Keratinocyte (primary cell): ENCODE data around the gene PLCH2. TPM values are rescaled to one million over a fixed set of nuclear protein-coding genes. Genes with fewer than 3 reads are reported as not detected.

Source experiments
- DNase-seq: peaks from one replicate; pipeline ENCODE4 v3.0.0-alpha.2; 2011; ENCODE audit warnings: low read depth, missing footprints, low spot score
- FAIRE-seq: peaks from 2 replicates; lab custom pipeline; 2011; peaks lifted over from hg19 to GRCh38; lab: Jason Lieb, UNC
- H2AFZ ChIP-seq: 2 replicates; pipeline ENCODE4 v1.6.0; 2012; ENCODE audit warnings: low read length, control low read depth, inconsistent platforms; ENCODE audit not compliant: control insufficient read depth
- H3K27ac ChIP-seq: 2 replicates; pipeline ENCODE4 v1.5.1; 2011; ENCODE audit warnings: low read length; ENCODE audit not compliant: control insufficient read depth, insufficient read depth
- H3K27me3 ChIP-seq: 3 replicates; pipeline ENCODE4 v1.6.0; 2011; ENCODE audit warnings: low read length; ENCODE audit not compliant: control insufficient read depth, insufficient read depth; ENCODE audit errors: extremely low read depth
- H3K36me3 ChIP-seq, 2 experiments: 2 replicates in 1 of 2; 3 replicates in 1 of 2; pipeline ENCODE4 v1.5.1; 2011; ENCODE audit warnings: low read length in 2 of 2, mild to moderate bottlenecking in 1 of 2; ENCODE audit not compliant: control insufficient read depth in 2 of 2, insufficient read depth in 2 of 2; ENCODE audit errors: extremely low read depth in 1 of 2
- H3K4me1 ChIP-seq: 3 replicates; pipeline ENCODE4 v1.5.1; 2011; ENCODE audit warnings: low read length; ENCODE audit not compliant: control insufficient read depth, insufficient read depth; ENCODE audit errors: extremely low read depth
- H3K4me2 ChIP-seq: 3 replicates; pipeline ENCODE4 v1.6.0; 2011; ENCODE audit warnings: low read depth, low read length; ENCODE audit not compliant: control insufficient read depth, insufficient read depth; ENCODE audit errors: extremely low read depth
- H3K4me3 ChIP-seq, 3 experiments: fragments of 200-600 bp in 1 of 3; sonication (generic) in 1 of 3; 2 replicates in 2 of 3; 3 replicates in 1 of 3; pipeline ENCODE4 v1.5.1; 2011 to 2016; ENCODE audit warnings: low read length in 3 of 3, mild to moderate bottlenecking in 3 of 3, control low read depth in 2 of 3, inconsistent platforms in 1 of 3, low read depth in 1 of 3, mixed read lengths in 1 of 3, mixed run types in 1 of 3, moderate library complexity in 1 of 3; ENCODE audit not compliant: control insufficient read depth in 2 of 3, insufficient read depth in 2 of 3; ENCODE audit errors: extremely low read depth in 1 of 3
- H3K79me2 ChIP-seq: 2 replicates; pipeline ENCODE4 v1.6.0; 2012; ENCODE audit warnings: low read length; ENCODE audit not compliant: control insufficient read depth, insufficient read depth
- H3K9ac ChIP-seq: 3 replicates; pipeline ENCODE4 v1.6.0; 2011; ENCODE audit warnings: low read length; ENCODE audit not compliant: control insufficient read depth, insufficient read depth; ENCODE audit errors: extremely low read depth
- H3K9me1 ChIP-seq: 3 replicates; pipeline ENCODE4 v1.6.0; 2011; ENCODE audit warnings: low read length; ENCODE audit not compliant: control insufficient read depth, insufficient read depth; ENCODE audit errors: extremely low read depth
- H3K9me3 ChIP-seq: 2 replicates; pipeline ENCODE4 v1.5.1; 2012; ENCODE audit warnings: low read depth, low read length; ENCODE audit not compliant: control insufficient read depth
- H4K20me1 ChIP-seq: 3 replicates; pipeline ENCODE4 v1.6.0; 2011; ENCODE audit warnings: low read length; ENCODE audit not compliant: control insufficient read depth, insufficient read depth; ENCODE audit errors: extremely low read depth
- CTCF ChIP-seq, 3 experiments: IDR thresholded peaks in 1 of 3; conservative IDR thresholded peaks in 1 of 3; optimal IDR thresholded peaks in 1 of 3; 2 replicates in 2 of 3; 3 replicates in 1 of 3; pipeline versions ENCODE3 to v1.5.1; 2011; ENCODE audit warnings: low read length in 3 of 3, mild to moderate bottlenecking in 3 of 3, moderate library complexity in 2 of 3, control low read depth in 1 of 3, inconsistent platforms in 1 of 3; ENCODE audit not compliant: insufficient read depth in 2 of 3; ENCODE audit errors: extremely low read depth in 1 of 3
- EZH2 ChIP-seq: IDR thresholded peaks from one replicate; pipeline ENCODE4 v1.6.1; 2012; ENCODE audit warnings: inconsistent platforms, mild to moderate bottlenecking, low read length, moderate library complexity
- dilution Hi-C: fragments of 300-500 bp; cut with MboI; formaldehyde crosslinking; loops from one replicate; pipeline ENCODE4 v1.7.0; 2020; ENCODE audit warnings: low sequenced_read_pairs; ENCODE audit not compliant: extremely low pct_ligation_motif_present
- polyA plus RNA-seq, 5 experiments: library from polyadenylated mRNA; depleted of rRNA in 3 of 5; stranded (reverse) in 3 of 5; stranded (forward) in 1 of 5; unstranded in 1 of 5; fragments of >200 nt; gene quantifications; 1 replicate in 1 of 5; 2 replicates in 3 of 5; 3 replicates in 1 of 5; pipeline versions ENCODE4 v1.2.1 to v1.2.3, GENCODE V29; 2011 to 2012; ENCODE audit warnings: missing spikeins in 2 of 5, low read depth in 1 of 5, low replicate concordance in 1 of 5

Gene PLCH2
- polyA plus RNA-seq, 1 donor (not counting 4 experiments of a cell fraction or from before 2014, with no cell fraction given): 57.4 TPM

- TF ChIP-seq CTCF (optimal IDR thresholded peaks at IDR 0.05 in 1 of 3, IDR thresholded peaks at IDR 0.05 in 1 of 3, conservative IDR thresholded peaks at IDR 0.05 in 1 of 3; ENCODE audit: extremely low read depth in 1 of 3, insufficient read depth in 2 of 3, low read length in 3 of 3) (no peak), EZH2 (no peak)
- H3K4me2 ChIP-seq: no peak overlapping the region
- H3K4me3 ChIP-seq: no peak overlapping the region
- peaks cover 57% of the 10 kb centered on the region for H4K20me1 ChIP-seq
- H3K36me3 ChIP-seq: peaks cover 21 to 36% of the 10 kb centered on the region in 2 experiments
- no peaks in the 10 kb centered on the region for H3K27me3 ChIP-seq
- no peaks in the 10 kb centered on the region for H3K9me3 ChIP-seq
- no peak for DNase-seq
- dilution Hi-C loops: no loop called here
- no peaks in the 10 kb centered on the region for H3K9me1 ChIP-seq
- H3K79me2 ChIP-seq: peaks cover 45% of the 10 kb centered on the region
- no peak overlapping the region for H3K27ac ChIP-seq
- no peak overlapping the region for H3K9ac ChIP-seq
- H2AFZ ChIP-seq: no peak overlapping the region
- no peak for FAIRE-seq
- H3K4me1 ChIP-seq: peaks cover 20% of the 10 kb centered on the region
Observed at GRCh38 chr1:2480236-2480985, 4.3 kb downstream of the PLCH2 start.

- Histone ChIP-seq H3K4me3 (no peak overlapping the region), H2AFZ (no peak overlapping the region), H3K79me2 (peaks cover 40% of the 10 kb centered on the region), H3K4me2 (no peak overlapping the region), H3K27ac (no peak overlapping the region), H3K27me3 (no peaks in the 10 kb centered on the region), H3K4me1 (peaks cover 20% of the 10 kb centered on the region), H3K9me1 (no peaks in the 10 kb centered on the region), H4K20me1 (peaks cover 54% of the 10 kb centered on the region), H3K9ac (no peak overlapping the region), H3K9me3 (no peaks in the 10 kb centered on the region), H3K36me3 (peaks cover 21 to 38% of the 10 kb centered on the region in 2 experiments)
- dilution Hi-C loops: no loop called here
- no peak for TF ChIP-seq CTCF (optimal IDR thresholded peaks at IDR 0.05 in 1 of 3, IDR thresholded peaks at IDR 0.05 in 1 of 3, conservative IDR thresholded peaks at IDR 0.05 in 1 of 3; ENCODE audit: extremely low read depth in 1 of 3, insufficient read depth in 2 of 3, low read length in 3 of 3)
- TF ChIP-seq EZH2: no peak
- FAIRE-seq (no peak), DNase-seq (no peak)
Observed at GRCh38 chr1:2480986-2481364, 4.9 kb downstream of the PLCH2 start.
